ENCODE results near the gene SPATA46.

SPATA46 gene

DNA sequence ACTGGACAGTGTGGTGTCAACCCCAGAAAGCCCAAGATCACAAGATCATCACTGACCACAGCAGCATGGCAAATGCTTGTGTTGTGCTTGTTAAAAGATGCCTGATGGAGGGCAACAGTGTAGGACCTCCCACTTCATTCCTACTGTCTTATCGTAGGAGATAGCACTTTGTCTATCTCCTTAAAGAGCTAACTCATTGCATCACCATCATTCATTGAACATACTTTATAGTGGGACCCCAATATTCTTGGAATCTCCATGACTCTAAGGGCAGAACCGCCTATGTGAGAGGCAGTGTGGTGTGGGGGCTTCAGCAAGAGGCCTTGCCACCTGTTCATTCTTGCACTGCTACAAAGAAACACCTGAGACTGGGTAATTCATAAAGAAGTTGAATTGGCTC is 40.3 kb upstream of the SPATA46 start:
- H3K4me3 ChIP-seq (ENCODE audit: control insufficient read depth, low read depth, low read length) = no peak overlapping the region
- DNase-seq (ENCODE audit: low read depth) = no peak
- TF ChIP-seq, protein P1, sequence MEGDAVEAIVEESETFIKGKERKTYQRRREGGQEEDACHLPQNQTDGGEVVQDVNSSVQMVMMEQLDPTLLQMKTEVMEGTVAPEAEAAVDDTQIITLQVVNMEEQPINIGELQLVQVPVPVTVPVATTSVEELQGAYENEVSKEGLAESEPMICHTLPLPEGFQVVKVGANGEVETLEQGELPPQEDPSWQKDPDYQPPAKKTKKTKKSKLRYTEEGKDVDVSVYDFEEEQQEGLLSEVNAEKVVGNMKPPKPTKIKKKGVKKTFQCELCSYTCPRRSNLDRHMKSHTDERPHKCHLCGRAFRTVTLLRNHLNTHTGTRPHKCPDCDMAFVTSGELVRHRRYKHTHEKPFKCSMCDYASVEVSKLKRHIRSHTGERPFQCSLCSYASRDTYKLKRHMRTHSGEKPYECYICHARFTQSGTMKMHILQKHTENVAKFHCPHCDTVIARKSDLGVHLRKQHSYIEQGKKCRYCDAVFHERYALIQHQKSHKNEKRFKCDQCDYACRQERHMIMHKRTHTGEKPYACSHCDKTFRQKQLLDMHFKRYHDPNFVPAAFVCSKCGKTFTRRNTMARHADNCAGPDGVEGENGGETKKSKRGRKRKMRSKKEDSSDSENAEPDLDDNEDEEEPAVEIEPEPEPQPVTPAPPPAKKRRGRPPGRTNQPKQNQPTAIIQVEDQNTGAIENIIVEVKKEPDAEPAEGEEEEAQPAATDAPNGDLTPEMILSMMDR (conservative IDR thresholded peaks at IDR 0.05; ENCODE audit: control insufficient read depth, insufficient read depth, low read depth, low read length) = no peak

DNA sequence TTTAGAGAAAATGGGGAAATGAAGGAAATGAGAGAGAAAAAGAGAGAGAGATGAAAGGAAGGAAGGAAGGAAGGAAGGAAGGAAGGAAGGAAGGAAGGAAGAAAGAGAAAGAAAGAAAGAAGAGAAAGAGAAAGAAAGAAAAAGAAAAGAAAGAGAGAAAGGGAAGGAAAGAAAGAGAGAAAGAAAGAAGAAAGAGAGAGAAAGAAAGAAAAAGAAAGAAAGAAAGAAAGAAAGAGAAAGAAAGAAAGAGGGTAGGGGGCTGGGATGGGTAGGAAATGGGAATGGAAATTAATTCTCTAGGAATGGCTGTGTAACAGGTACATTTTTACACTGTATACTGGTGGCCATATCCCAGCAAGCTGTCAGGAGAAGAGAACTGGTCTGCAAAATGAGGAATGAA is 39.6 kb upstream of the SPATA46 start:
- DNase-seq (ENCODE audit: low read depth) = no peak
- TF ChIP-seq, protein P1 (conservative IDR thresholded peaks at IDR 0.05; ENCODE audit: control insufficient read depth, insufficient read depth, low read depth, low read length) = no peak
- H3K4me3 ChIP-seq (ENCODE audit: control insufficient read depth, low read depth, low read length) = no peak overlapping the region

DNA sequence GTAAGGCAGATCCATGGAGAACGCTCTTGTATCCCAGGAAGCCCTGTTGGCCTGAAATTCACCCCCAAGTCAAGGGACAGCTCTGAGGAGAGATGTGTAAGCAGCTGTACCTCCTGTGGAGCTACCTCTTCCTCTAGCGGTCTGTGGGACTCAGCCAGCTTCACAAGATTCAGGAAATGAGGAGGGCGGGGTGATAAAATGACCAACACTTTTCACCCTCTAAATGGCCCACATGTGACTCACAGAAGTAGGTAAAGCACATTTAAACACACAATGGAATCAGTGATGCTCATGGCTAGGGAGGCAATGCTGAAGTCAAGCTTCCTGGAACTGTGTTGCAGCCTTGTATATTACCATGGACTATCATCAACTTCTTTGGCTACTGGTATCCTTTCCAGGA is 35.3 kb upstream of the SPATA46 start, which contains the start of gene SH2D1B:
SH2D1B (minus strand) TSS at position 135 of the 400 bp plus-strand sequence; CDS start at position 15, 120 bp downstream.
- TF ChIP-seq, protein P1 (conservative IDR thresholded peaks at IDR 0.05; ENCODE audit: control insufficient read depth, insufficient read depth, low read depth, low read length) = no peak
- no peak for DNase-seq (ENCODE audit: low read depth)
- H3K4me3 ChIP-seq (ENCODE audit: control insufficient read depth, low read depth, low read length) = no peak within 1 kb of the TSS

DNA sequence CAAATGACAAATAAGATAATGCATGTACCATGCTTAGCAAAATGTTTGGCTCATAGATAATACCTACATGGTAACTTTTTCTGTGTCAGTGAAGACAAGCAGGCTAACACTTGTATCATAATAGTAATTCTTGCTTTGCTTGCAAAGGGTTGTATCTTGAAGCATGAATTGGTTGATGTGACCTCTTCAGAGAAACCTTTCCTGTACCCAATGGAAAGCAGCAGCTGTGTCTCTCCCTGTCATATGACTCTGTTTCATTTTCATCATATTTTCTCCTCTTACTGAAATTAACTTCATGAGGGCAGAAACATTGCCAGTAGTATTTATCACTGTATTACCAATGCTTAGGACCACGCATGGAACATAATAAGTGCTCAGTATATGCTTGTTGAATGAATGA is 30.9 kb upstream of the SPATA46 start:
- TF ChIP-seq, protein P1 (conservative IDR thresholded peaks at IDR 0.05; ENCODE audit: control insufficient read depth, insufficient read depth, low read depth, low read length) = no peak
- no peak overlapping the region for H3K4me3 ChIP-seq (ENCODE audit: control insufficient read depth, low read depth, low read length)
- DNase-seq (ENCODE audit: low read depth) = no peak

DNA sequence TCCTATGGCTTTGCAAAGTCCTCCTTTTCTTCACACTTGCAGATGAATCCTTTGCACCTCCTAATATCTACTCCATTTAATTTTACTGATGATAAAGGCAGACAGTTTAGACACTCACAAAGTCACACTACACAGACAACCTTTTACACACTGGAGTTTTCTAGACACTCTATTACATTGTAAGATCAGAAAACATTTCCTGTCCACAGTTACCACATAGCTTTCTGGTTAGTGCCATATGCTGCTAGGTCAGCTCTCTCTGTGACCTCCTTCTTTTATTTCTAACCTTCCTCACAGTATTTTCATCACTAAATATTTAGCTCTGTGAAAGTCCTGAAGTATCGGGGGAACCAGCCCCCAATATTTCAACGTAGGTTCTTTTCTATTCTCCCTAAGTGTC is 30.2 kb upstream of the SPATA46 start:
- no peak for DNase-seq (ENCODE audit: low read depth)
- TF ChIP-seq, protein P1 (conservative IDR thresholded peaks at IDR 0.05; ENCODE audit: control insufficient read depth, insufficient read depth, low read depth, low read length) = no peak
- no peak overlapping the region for H3K4me3 ChIP-seq (ENCODE audit: control insufficient read depth, low read depth, low read length)

DNA sequence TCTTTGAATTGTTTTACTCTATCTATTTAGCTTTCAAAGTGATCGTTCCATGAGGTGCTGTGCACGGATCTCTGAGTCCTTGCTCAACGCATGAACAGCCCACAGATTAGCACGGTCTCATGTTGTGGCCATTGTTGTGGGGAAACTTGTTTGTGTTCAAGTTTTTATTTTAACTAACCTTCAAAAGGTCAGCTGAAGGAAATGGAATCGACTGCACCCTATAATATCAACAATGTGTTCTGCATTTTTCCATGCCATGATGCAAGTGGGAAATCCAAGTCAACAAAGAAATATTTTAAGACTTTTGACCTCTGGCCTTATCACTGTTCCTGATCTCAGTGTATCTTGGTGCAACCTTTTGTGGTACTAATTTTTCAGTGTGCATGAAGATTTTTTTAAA is 29.1 kb upstream of the SPATA46 start:
- no peak overlapping the region for H3K4me3 ChIP-seq (ENCODE audit: control insufficient read depth, low read depth, low read length)
- TF ChIP-seq, protein P1 (conservative IDR thresholded peaks at IDR 0.05; ENCODE audit: control insufficient read depth, insufficient read depth, low read depth, low read length) = no peak
- no peak for DNase-seq (ENCODE audit: low read depth)
